NCI-H2081 (cell line): ENCODE data around the gene UBTD2.

Experiments
- DNase-seq, 2 experiments: peaks; one replicate each; lab custom pipeline; 2025; lab: John Stamatoyannopoulos, UW

UBTD2 gene

GRCh38 chr5:172194985-172195774, 88.4 kb downstream of the UBTD2 start:
- DNase-seq = no peak

GRCh38 chr5:172193872-172194271, 89.7 kb downstream of the UBTD2 start, which contains the start of gene EFCAB9:
TSS of gene EFCAB9 (plus strand) at chr5:172194172. CDS start at chr5:172194173, 1 bp downstream.
- DNase-seq = no peak

DNA sequence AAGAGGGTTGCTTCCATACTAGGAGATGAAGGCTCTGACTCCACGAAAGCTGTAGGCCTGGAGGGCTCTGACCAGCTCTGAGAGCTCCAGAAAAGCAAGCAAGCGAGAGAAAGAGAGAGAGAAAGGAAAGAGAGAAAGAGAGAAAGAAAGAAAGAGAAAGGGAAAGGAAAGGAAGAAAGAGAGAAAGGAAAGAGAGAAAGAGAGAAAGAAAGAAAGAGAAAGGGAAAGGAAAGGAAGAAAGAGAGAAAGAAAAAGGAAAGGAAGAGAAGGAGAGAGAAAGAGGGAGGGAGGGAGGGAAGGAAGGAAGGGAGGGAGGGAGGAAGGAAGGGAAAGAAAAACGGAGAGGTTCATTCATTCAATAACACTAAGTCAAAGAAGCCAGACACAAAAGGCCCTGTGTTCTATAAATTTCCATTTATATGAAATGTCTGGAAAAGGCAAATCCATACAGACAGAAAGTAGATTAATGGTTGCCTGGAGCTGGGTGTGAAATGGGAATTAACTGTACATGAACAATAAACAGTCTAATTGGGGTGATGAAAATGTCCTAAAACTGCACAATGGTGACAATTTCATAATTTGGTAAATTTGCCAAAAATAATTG, 93.8 kb downstream of the UBTD2 start:
- no peak for DNase-seq

- no peak for DNase-seq
These were observed 94.5 kb downstream of the UBTD2 start for GRCh38 chr5:172188893-172189692.

- peak; percentile 83 to 86 for DNase-seq
These were observed 95.3 kb downstream of the UBTD2 start, which contains the start of gene STK10 for GRCh38 chr5:172188033-172188892. TSS of gene STK10 (minus strand) at chr5:172188224. CDS start at chr5:172188042, 182 bp downstream.

DNA sequence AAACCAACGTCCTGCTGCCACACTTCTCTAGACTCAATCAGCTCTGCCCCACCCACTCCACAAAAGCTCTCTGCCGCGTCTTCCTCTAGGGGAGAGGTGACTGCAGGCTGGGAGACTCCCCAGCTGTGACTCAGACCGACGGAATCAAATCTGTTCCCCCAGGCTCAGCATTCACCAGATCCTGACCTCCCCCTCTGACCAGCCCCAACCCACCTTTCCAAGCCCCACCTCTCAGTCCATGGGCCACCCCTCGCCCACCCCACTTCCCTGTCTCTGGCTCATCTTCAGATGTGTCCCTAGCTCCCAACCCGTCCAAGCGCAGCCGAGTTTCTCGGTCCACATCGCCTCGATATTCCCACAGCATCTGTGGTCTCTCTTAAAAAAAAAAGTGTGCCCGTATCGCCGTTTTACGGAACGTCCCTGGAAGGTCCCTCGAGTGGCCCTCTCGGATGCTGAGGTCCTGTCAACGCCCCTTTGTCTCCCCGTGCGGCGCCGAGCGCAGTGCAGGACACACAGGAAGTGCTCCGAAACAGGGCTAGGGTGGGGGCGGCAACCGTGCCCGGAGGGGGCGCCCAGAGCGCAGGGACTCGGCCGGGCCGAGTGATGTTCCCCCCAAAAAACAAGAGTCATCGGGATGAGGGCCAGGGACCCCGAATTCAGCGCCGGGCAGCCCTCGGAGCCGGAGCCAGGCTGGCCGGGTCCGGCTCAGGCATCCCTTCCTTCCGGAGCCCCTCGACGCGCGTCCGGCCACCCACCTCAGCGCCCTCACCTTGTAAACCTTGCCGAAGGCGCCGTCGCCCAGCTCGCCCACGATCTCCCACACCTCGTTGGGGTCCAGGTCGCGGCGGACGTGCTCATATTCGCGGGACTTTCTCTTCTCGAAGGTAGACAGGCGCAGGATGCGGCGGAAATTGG, 96.2 kb downstream of the UBTD2 start:
- peak; percentile 13 to 42 for DNase-seq

DNA sequence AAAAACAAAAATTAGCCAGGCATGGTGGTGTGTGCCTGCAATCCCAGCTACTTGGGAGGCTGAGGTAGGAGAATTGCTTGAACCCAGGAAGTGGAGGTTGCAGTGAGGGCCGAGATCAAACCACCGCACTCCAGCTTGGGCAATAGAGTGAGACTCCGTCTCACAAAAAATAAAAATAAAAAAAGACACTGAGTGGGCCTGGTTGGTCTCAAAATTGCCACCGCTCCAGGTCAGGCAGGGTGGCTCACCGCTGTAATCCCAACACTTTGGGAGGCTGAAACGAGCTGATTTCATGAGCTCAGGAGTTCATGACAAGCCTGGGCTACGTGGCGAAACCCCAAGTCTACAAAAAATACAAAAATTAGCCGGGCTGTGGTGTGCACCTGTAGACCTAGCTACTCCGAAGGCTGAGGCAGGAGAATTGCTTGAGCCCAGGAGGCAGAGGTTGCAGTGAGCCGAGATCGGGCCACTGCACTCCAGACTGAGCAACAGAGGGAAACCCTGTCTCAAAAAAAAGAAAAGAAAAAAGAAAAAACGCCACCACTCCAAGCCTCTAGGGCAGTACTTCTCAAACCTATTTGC, 97.4 kb downstream of the UBTD2 start:
- no peak for DNase-seq

GRCh38 chr5:172185096-172185461, 98.5 kb downstream of the UBTD2 start:
- no peak for DNase-seq

GRCh38 chr5:172183881-172184280, 99.7 kb downstream of the UBTD2 start:
- DNase-seq = no peak

- DNase-seq = no peak
These were observed 101.3 kb downstream of the UBTD2 start for GRCh38 chr5:172182291-172182690.

- no peak for DNase-seq
These were observed 102.6 kb downstream of the UBTD2 start for GRCh38 chr5:172180936-172181335.

DNA sequence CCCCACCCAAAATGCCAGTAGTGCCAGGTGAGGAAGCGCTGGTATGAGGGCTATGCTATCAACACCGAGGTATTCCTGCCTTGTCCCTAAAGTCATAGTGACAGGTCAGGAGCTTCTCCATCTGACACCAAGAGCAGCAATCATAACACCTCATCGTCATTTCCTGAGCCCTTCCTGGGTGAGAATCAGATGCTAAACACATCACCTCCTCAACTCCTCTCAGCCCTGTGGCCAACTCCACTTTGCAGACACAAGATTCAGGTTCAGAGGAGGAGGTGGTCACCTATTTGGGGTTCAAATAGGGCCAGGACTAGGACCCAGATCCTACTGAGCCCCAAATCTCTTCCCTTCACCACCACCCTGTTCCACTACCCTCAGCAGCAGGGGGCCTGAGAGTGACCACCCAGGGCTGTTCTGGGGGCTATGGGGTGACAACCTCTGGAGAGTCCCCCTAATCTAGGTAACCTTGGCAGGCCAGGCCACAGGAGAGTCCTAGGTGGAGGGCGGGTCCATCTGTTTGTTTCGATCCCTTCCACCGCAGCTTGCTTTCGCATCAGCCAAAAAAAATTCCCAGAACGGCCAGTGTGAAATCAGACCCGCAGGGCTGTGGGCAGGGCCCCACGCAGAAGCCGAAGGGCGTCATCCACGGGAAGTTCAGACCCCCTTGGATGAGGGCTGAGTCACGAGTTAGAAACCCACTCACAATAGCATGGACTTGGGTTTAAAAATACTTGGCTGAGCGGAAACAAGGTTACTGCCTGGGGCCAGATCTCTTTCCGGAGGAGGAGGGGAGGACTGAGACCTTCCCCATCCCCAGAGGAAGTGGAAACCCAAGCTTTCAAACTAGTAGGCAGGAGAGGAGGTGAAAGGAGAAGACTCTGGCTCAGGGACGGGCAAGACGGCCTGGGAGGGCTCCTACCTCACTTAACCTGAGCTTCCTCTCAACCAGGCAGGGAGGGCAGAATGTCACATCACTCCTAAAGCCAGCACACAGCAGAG, 104.3 kb downstream of the UBTD2 start:
- no peak for DNase-seq

DNA sequence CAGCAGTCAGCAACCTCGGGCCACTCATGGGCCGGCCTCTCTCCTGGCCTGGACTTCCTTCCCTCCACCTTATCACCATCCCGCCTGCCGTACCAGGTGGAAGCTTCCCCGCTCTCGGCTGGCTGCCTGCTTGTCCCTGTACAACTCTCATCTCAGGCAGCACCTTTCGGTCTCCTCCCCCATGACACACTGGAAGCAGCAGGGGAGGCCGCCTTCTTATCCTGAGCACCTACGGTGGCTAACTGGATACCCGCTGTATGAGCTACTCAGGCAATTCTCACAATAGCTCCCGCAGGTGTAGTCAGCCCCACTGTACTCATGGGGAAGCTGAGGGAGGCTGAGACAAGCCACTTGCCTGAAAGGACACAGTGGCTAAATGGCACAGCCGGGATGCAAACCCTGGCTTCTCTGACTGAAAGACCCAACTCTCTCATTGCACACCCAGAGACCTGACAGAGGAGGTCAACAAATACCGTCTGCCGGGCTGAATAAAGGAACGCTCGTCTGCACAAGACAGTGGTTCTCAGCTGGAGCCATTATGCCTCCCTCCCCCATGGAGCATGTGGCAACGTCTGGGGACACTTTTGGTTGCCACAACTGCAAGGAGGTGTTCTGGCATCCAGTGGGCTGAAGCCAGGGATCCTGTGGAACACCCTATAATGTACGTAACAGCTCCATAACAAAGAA, 105.1 kb downstream of the UBTD2 start:
- no peak for DNase-seq

- no peak for DNase-seq
These were observed 106.4 kb downstream of the UBTD2 start for GRCh38 chr5:172177176-172177575.

DNA sequence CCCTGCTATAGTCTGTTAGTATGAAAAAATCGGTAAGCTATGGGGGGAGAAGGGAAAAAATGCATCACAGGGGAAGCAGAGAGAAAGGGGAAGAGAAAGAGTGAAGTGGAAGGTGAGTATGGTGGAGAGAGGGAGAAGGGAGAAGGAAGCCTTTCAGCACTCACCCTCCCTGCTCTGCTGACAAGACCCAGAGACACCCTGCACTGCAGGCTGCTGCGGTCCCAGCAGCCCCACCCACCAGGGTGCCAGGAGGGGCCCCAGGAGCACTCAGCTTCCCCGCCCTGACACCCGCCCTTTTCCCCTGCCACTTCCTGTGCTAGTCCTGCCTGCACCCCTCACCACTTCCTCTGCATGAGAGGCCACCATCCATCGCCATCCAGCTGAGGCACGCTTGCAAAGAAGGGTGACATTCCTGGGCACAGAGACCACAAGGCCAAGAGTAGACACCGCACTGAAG, 108.3 kb downstream of the UBTD2 start:
- no peak for DNase-seq

- no peak for DNase-seq
These were observed 109.9 kb downstream of the UBTD2 start for GRCh38 chr5:172173564-172174153.

- no peak for DNase-seq
These were observed 110.5 kb downstream of the UBTD2 start for GRCh38 chr5:172172912-172173563.
